A549 treated with CORT108297 at 1 μM for 4 hours (cell line): ENCODE measurements around the gene PMIS2. TPM values are rescaled to one million over a fixed set of nuclear protein-coding genes. Genes with fewer than 3 reads are reported as not detected.

Experiments used
- total RNA-seq: library from RNA; stranded (reverse); fragments of 200-300 nt; extraction: Qiagen RNA extraction; gene quantifications from 5 replicates; pipeline ENCODE4 v1.2.3, GENCODE V29; 2022

The PMIS2 gene
- total RNA-seq: not detected in 5 replicates

GRCh38 chr19:35585848-35586247 lies at the start of gene PMIS2:
Gene PMIS2 (plus strand): TSS chr19:35586173. CDS start chr19:35586260, 87 bp downstream.

GRCh38 chr19:35545001-35545854 lies 40.7 kb upstream of the PMIS2 start, which contains the start of gene TMEM147:
Gene TMEM147 (plus strand): TSS chr19:35545626. CDS start chr19:35545740, 114 bp downstream.

GRCh38 chr19:35563207-35563829 lies 22.7 kb upstream of the PMIS2 start, which contains the start of gene ATP4A:
Gene ATP4A (minus strand): TSS chr19:35563658. CDS start chr19:35563629, 29 bp downstream.

DNA sequence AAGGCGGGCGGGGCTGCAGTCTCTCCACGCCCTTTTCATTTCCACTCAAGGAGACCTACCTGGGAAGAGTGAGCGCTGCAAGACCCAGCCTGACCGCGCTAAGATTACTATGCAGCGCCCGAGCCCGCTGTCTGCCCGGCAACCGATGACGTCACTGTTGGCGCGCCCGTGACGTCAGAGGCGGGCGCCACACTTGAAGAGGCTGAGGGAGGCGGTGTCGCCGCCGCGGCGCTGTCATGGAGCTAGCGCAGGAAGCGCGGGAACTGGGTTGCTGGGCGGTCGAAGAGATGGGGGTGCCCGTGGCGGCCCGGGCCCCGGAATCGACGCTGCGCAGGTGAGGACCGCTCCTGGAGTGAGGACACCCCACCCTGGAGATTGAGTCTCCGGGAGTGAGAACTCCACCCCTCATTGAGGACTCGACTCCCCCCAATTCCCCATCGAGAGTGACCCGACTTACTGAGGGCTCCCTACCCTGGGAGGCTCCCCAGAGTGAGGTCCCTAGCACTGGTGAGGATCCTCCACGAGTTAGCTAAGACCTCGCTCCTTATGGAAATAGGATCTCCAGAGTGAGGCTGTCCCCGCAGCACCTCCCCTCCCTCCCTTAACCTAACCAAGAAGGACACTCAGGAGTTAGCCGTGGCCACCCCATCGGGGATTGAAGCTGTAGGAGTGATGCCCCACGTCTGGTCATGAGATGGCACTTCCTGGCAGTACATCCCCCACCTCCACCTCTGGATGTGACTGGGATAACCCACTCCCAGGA lies 26.8 kb downstream of the PMIS2 start, which contains the start of gene HAUS5:
TSS of gene HAUS5 (plus strand) at position 177 of the 763 bp plus-strand sequence. CDS start at position 237, 60 bp downstream.

DNA sequence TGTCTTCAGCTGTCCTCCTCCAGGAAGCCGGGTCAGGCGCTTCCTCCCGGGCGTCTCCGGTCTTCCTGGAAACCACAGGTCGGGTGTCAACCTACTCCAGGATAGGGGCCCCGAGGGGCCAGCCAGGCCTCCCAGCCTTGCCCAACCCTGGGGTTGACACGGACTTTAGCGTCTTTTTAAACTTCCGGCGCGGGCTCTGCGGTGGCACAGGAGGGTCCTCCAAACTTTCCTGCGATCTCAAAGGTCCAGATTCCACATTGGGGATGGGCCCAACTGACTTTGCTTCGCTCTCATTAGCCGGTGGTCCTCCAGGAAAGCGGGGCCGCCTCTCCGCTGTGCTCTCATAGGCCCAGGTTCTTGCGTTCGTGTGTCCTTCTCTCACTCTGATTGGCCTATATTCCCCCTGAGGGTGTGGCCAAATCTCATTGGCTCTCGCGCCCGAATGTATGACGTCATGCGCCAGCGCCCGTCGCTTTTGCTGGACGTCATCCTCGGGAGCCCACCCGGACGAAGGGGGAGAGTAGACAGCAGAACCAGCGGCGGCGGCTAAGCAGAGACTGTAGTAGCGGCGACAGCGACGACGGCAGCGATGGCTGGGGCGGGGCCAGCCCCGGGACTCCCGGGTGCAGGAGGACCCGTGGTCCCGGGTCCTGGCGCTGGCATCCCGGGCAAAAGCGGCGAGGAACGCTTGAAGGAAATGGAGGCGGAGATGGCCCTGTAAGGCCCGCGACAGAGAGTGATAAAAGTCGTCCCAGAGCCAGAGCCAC lies 42.8 kb downstream of the PMIS2 start, which contains the start of gene RBM42:
TSS of gene RBM42 (plus strand) at position 472 of the 767 bp plus-strand sequence. CDS start at position 590, 118 bp downstream.

Other genes with a start within 250 kb of the PMIS2 start
- 0.05 TPM in 1 of 5 replicates, not detected in the others for gene FFAR1, start 238.3 kb upstream of the PMIS2 start, total RNA-seq
- not detected in 5 replicates for gene FFAR3, start 227.7 kb upstream of the PMIS2 start, total RNA-seq
- not detected in 5 replicates for gene GPR42, start 215.1 kb upstream of the PMIS2 start, total RNA-seq
- 0.03 TPM in 1 of 5 replicates, not detected in the others for gene FFAR2, start 137.9 kb upstream of the PMIS2 start, total RNA-seq
- gene KRTDAP, start 95.7 kb upstream of the PMIS2 start, total RNA-seq: not detected in 5 replicates
- 34.1 to 42.4 TPM (median 35.8 TPM) in 5 replicates for gene DMKN, start 72.5 kb upstream of the PMIS2 start, total RNA-seq
- 2.5 to 3.1 TPM (median 3.0 TPM) in 5 replicates for gene SBSN, start 57.9 kb upstream of the PMIS2 start, total RNA-seq
- not detected in 5 replicates for gene GAPDHS, start 52.7 kb upstream of the PMIS2 start, total RNA-seq
- gene TMEM147, start 40.5 kb upstream of the PMIS2 start, total RNA-seq: 350 to 462 TPM (median 443 TPM) in 5 replicates
- not detected in 5 replicates for gene ATP4A, start 22.5 kb upstream of the PMIS2 start, total RNA-seq
- gene HAUS5, start 26.6 kb downstream of the PMIS2 start, total RNA-seq: 12.1 to 18.6 TPM (median 17.4 TPM) in 5 replicates
- 144 to 216 TPM (median 212 TPM) in 5 replicates for gene RBM42, start 42.9 kb downstream of the PMIS2 start, total RNA-seq
- 1.6 to 3.1 TPM (median 2.4 TPM) in 5 replicates for gene ETV2, start 55.6 kb downstream of the PMIS2 start, total RNA-seq
- 1,293 to 1,487 TPM (median 1,363 TPM) in 5 replicates for gene COX6B1, start 62.1 kb downstream of the PMIS2 start, total RNA-seq
- gene UPK1A, start 80.3 kb downstream of the PMIS2 start, total RNA-seq: 0.51 to 1.1 TPM (median 0.91 TPM) in 5 replicates
- 0.03 TPM in 1 of 5 replicates, not detected in the others for gene ZBTB32, start 118.4 kb downstream of the PMIS2 start, total RNA-seq
- 47.4 to 63.8 TPM (median 61.5 TPM) in 5 replicates for gene KMT2B, start 131.8 kb downstream of the PMIS2 start, total RNA-seq
- gene IGFLR1, start 156.3 kb downstream of the PMIS2 start, total RNA-seq: 12.9 to 14.2 TPM (median 13.3 TPM) in 5 replicates
- gene U2AF1L4, start 159.2 kb downstream of the PMIS2 start, total RNA-seq: 26.6 to 31.3 TPM (median 28.4 TPM) in 5 replicates
- 285 to 335 TPM (median 294 TPM) in 5 replicates for gene PSENEN, start 159.5 kb downstream of the PMIS2 start, total RNA-seq
- 18.3 to 28.2 TPM (median 25.9 TPM) in 5 replicates for gene LIN37, start 162.4 kb downstream of the PMIS2 start, total RNA-seq
- gene HSPB6, start 170.9 kb downstream of the PMIS2 start, total RNA-seq: 0.12 to 0.29 TPM (median 0.19 TPM) in 5 replicates
- 23.1 to 33.0 TPM (median 27.3 TPM) in 5 replicates for gene PROSER3, start 172.0 kb downstream of the PMIS2 start, total RNA-seq
- 4.3 to 9.2 TPM (median 6.5 TPM) in 5 replicates for gene ARHGAP33, start 189.4 kb downstream of the PMIS2 start, total RNA-seq
- 0.22 to 0.36 TPM (median 0.24 TPM) in 4 of 5 replicates, not detected in the other for gene PRODH2, start 226.7 kb downstream of the PMIS2 start, total RNA-seq